DND-41 (cell line): ENCODE data around the gene GAS1.

ENCODE experiments used
- ATAC-seq: fragments of 200-7000 bp; cut with Tn5 transposase; 3 replicates; pipeline ENCODE4 v1.9.1; 2021; ENCODE audit warnings: low read depth; ENCODE audit not compliant: insufficient read depth
- DNase-seq: peaks from one replicate; pipeline ENCODE4 v3.0.0-alpha.2; 2020
- H2AFZ ChIP-seq: 2 replicates; pipeline ENCODE4 v1.6.0; 2012; ENCODE audit warnings: low read depth, low read length
- H3K27ac ChIP-seq: 2 replicates; pipeline ENCODE4 v1.5.1; 2012; ENCODE audit warnings: low read length, inconsistent platforms
- H3K27me3 ChIP-seq: fragments of 200-600 bp; sonication (generic); 2 replicates; pipeline ENCODE4 v1.6.0; 2012; ENCODE audit warnings: low read length, mild to moderate bottlenecking, inconsistent platforms; ENCODE audit not compliant: insufficient read depth, poor library complexity
- H3K36me3 ChIP-seq: 2 replicates; pipeline ENCODE4 v1.5.1; 2012; ENCODE audit warnings: low read length, inconsistent platforms; ENCODE audit not compliant: insufficient read depth
- H3K4me1 ChIP-seq: 2 replicates; pipeline ENCODE4 v1.5.1; 2012; ENCODE audit warnings: mild to moderate bottlenecking, low read length; ENCODE audit not compliant: insufficient read depth
- H3K4me2 ChIP-seq: 2 replicates; pipeline ENCODE4 v1.6.0; 2012; ENCODE audit warnings: mild to moderate bottlenecking, moderate library complexity, low read length, inconsistent platforms; ENCODE audit not compliant: insufficient read depth
- H3K4me3 ChIP-seq, 2 experiments: fragments of 200-600 bp in 1 of 2; shearing (Covaris generic) in 1 of 2; 2 replicates each; pipeline ENCODE4 v1.5.1; 2012 to 2016; ENCODE audit warnings: inconsistent platforms in 2 of 2, low read length in 2 of 2, mild to moderate bottlenecking in 2 of 2, low read depth in 1 of 2, moderate library complexity in 1 of 2
- H3K79me2 ChIP-seq: 2 replicates; pipeline ENCODE4 v1.6.0; 2012; ENCODE audit warnings: low read length, inconsistent platforms; ENCODE audit not compliant: insufficient read depth
- H3K9ac ChIP-seq: 2 replicates; pipeline ENCODE4 v1.6.0; 2012; ENCODE audit warnings: low read depth, mild to moderate bottlenecking, inconsistent platforms, low read length, moderate library complexity
- H3K9me3 ChIP-seq: 2 replicates; pipeline ENCODE4 v1.5.1; 2012; ENCODE audit warnings: low read length, moderate library complexity, mild to moderate bottlenecking, inconsistent platforms; ENCODE audit not compliant: insufficient read depth, severe bottlenecking
- H4K20me1 ChIP-seq: 2 replicates; pipeline ENCODE4 v1.6.0; 2012; ENCODE audit warnings: low read length; ENCODE audit not compliant: insufficient read depth
- CTCF ChIP-seq: IDR thresholded peaks from 2 replicates; pipeline ENCODE4 v1.5.1; 2012; ENCODE audit warnings: borderline replicate concordance, low read length, moderate library complexity, mild to moderate bottlenecking; ENCODE audit not compliant: poor library complexity, severe bottlenecking; ENCODE audit errors: extremely low read depth
- EZH2 ChIP-seq: IDR thresholded peaks from 3 replicates; pipeline ENCODE4 v1.6.1; 2012; ENCODE audit warnings: borderline replicate concordance, low read depth, mild to moderate bottlenecking, moderate library complexity, low read length, inconsistent platforms; ENCODE audit not compliant: severe bottlenecking

Gene GAS1

DNA sequence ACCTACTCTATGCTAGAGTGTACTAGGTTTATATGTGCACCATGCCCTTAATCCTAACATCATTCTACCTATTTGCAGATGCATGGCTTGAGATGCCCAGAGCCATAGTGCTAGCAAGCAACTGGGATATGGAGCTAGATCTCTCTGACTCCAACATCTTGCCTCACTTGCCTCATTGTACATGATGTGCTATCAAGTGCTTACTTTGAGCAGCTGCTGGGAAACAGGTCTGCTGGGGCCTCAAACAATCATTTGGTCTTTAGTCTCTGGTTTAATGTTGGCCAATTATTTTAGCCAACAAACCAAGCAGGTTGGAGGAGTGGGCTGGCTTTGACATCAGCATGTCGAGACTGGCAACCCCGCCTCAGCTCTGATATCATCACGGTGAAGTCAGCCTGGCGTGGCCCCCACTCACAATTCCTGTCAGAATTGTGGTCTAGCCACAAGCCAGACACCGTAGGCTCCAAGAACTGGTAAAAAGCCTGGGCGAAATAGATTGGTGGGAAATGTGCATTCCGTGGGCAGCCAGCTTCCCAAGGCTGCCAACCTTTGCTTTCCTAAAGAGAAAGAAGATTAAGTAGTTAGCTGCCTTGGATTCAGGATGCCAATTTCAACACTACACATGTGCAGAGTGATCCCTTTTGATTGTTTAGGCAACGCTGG, 21.1 kb upstream of the GAS1 start:
- no peaks in the 10 kb centered on the region for H3K4me1 ChIP-seq
- ATAC-seq = no peak
- H3K4me2 ChIP-seq = no peak overlapping the region
- H2AFZ ChIP-seq = no peak overlapping the region
- H3K79me2 ChIP-seq = no peaks in the 10 kb centered on the region
- peaks cover 2% of the 10 kb centered on the region for H3K27me3 ChIP-seq
- DNase-seq = no peak
- H4K20me1 ChIP-seq = no peaks in the 10 kb centered on the region
- H3K9me3 ChIP-seq = no peaks in the 10 kb centered on the region
- no peak overlapping the region for H3K9ac ChIP-seq
- no peak overlapping the region for H3K4me3 ChIP-seq
- TF ChIP-seq CTCF = no peak
- TF ChIP-seq EZH2 = no peak
- H3K27ac ChIP-seq = no peak overlapping the region
- H3K36me3 ChIP-seq = no peaks in the 10 kb centered on the region

- Histone ChIP-seq H2AFZ (no peak overlapping the region), H3K4me2 (no peak overlapping the region), H3K27me3 (no peaks in the 10 kb centered on the region), H3K4me1 (no peaks in the 10 kb centered on the region), H4K20me1 (no peaks in the 10 kb centered on the region), H3K36me3 (no peaks in the 10 kb centered on the region), H3K27ac (no peak overlapping the region), H3K4me3 (no peak overlapping the region), H3K9me3 (no peaks in the 10 kb centered on the region), H3K79me2 (no peaks in the 10 kb centered on the region), H3K9ac (no peak overlapping the region)
- TF ChIP-seq EZH2 (no peak), CTCF (no peak)
- no peak for DNase-seq
- no peak for ATAC-seq
Measured at GRCh38 chr9:86966852-86967511, 19.7 kb upstream of the GAS1 start.

GRCh38 chr9:86965636-86966395, 18.5 kb upstream of the GAS1 start:
- no peaks in the 10 kb centered on the region for H3K79me2 ChIP-seq
- no peak overlapping the region for H3K4me3 ChIP-seq
- H3K4me1 ChIP-seq = no peaks in the 10 kb centered on the region
- H3K36me3 ChIP-seq = no peaks in the 10 kb centered on the region
- no peak overlapping the region for H2AFZ ChIP-seq
- no peaks in the 10 kb centered on the region for H3K27me3 ChIP-seq
- H3K27ac ChIP-seq = no peak overlapping the region
- H3K4me2 ChIP-seq = no peak overlapping the region
- no peak for TF ChIP-seq EZH2
- TF ChIP-seq CTCF = no peak
- H4K20me1 ChIP-seq = no peaks in the 10 kb centered on the region
- DNase-seq = no peak
- H3K9ac ChIP-seq = no peak overlapping the region
- no peaks in the 10 kb centered on the region for H3K9me3 ChIP-seq
- no peak for ATAC-seq
